H54 (cell line): ENCODE results near the gene XPA.

Experiments
- DNase-seq: peaks from one replicate; pipeline ENCODE4 v3.0.0; 2011; ENCODE audit warnings: low spot score, mixed read lengths; ENCODE audit not compliant: insufficient read length
- FAIRE-seq: peaks from 3 replicates; lab custom pipeline; 2011; peaks lifted over from hg19 to GRCh38; lab: Jason Lieb, UNC
- POLR2A ChIP-seq: IDR thresholded peaks from 2 replicates; pipeline ENCODE4 v1.6.1; 2011; ENCODE audit warnings: low read depth, mild to moderate bottlenecking, low read length

The XPA gene

GRCh38 chr9:97625620-97626019 is 71.5 kb downstream of the XPA start:
- DNase-seq (no peak), FAIRE-seq (peak; percentile 33)
- TF ChIP-seq POLR2A: no peak
